Fibroblast of the aortic adventitia (primary cell): ENCODE results near the gene DCC. TPM values are rescaled to one million over a fixed set of nuclear protein-coding genes. Genes with fewer than 3 reads are reported as not detected.

ENCODE experiments used
- DNase-seq: peaks from one replicate; pipeline ENCODE4 v3.0.0-alpha.2; 2010; ENCODE audit warnings: low read depth
- H3K4me3 ChIP-seq: 2 replicates; pipeline ENCODE4 v1.5.1; 2011; ENCODE audit warnings: low read depth, mild to moderate bottlenecking, control low read depth, low read length, moderate library complexity
- total RNA-seq: library from RNA; depleted of rRNA; stranded (reverse); fragments of >200 nt; gene quantifications from 2 replicates; pipeline ENCODE4 v1.2.3, GENCODE V29; 2012; ENCODE audit warnings: low replicate concordance
- TF ChIP-seq, protein P1 (sequence below): IDR thresholded peaks from 2 replicates; pipeline ENCODE4 v1.5.1; 2011; ENCODE audit warnings: mild to moderate bottlenecking, low read length, control low read depth, inconsistent platforms; ENCODE audit not compliant: insufficient read depth

Gene DCC
- total RNA-seq, 1 donor: 0.09 TPM

GRCh38 chr18:52667463-52668065, 327.6 kb downstream of the DCC start:
- H3K4me3 ChIP-seq: no peak overlapping the region
- no peak for DNase-seq
- TF ChIP-seq, protein P1, sequence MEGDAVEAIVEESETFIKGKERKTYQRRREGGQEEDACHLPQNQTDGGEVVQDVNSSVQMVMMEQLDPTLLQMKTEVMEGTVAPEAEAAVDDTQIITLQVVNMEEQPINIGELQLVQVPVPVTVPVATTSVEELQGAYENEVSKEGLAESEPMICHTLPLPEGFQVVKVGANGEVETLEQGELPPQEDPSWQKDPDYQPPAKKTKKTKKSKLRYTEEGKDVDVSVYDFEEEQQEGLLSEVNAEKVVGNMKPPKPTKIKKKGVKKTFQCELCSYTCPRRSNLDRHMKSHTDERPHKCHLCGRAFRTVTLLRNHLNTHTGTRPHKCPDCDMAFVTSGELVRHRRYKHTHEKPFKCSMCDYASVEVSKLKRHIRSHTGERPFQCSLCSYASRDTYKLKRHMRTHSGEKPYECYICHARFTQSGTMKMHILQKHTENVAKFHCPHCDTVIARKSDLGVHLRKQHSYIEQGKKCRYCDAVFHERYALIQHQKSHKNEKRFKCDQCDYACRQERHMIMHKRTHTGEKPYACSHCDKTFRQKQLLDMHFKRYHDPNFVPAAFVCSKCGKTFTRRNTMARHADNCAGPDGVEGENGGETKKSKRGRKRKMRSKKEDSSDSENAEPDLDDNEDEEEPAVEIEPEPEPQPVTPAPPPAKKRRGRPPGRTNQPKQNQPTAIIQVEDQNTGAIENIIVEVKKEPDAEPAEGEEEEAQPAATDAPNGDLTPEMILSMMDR: no peak

GRCh38 chr18:52670896-52671295, 330.9 kb downstream of the DCC start:
- TF ChIP-seq, protein P1: no peak
- no peak overlapping the region for H3K4me3 ChIP-seq
- DNase-seq: peak; percentile 0

GRCh38 chr18:52678034-52678433, 338.0 kb downstream of the DCC start:
- no peak for DNase-seq
- TF ChIP-seq, protein P1: no peak
- H3K4me3 ChIP-seq: no peak overlapping the region

- no peak for DNase-seq
- TF ChIP-seq, protein P1: no peak
Observed at GRCh38 chr18:52678551-52678950, 338.6 kb downstream of the DCC start.

DNA sequence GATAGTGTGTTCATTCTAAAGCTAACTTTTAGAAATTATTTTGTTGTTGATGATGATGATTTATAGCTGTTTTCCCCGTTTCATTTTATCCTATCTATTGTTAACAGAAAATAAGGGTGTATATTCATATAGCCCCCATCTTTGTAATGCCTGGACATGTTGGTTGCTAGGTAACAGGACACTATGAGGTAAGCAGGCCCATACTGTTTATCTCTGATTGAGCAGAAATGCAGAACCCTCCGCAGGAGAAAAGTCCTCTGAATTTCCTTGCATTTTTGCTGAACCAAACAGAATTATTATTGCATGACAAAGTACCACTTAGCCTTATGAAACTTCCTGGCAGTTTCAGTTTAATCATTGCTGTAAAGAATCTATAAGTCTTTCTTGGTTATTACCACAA, 339.4 kb downstream of the DCC start:
- DNase-seq: no peak
- no peak overlapping the region for H3K4me3 ChIP-seq
- TF ChIP-seq, protein P1: no peak

More at GRCh38 chr18:52678551-52678950, 338.6 kb downstream of the DCC start:
- H3K4me3 ChIP-seq: no peak overlapping the region

- TF ChIP-seq, protein P1: no peak
- H3K4me3 ChIP-seq: no peak overlapping the region
- no peak for DNase-seq
Observed at GRCh38 chr18:52682260-52682659, 342.3 kb downstream of the DCC start.

DNA sequence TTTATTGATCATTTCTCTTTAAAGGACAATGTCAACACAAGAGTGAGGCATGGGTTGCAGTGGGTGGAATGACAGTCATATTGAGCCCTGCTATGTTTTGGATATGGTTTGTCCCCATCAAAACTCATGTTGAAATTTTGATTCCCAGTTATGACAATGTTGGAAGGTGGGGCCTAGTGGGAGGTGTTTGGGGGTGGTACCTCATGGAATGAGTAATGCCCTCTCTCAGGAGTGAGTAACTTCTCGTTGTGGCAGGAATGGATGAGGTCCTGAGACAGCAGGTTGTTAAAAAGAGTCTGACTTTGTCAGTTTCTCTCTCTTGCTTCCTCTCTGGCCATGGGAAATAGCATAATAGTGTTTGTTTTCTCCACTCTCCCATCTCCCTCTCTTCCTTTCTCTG, 345.3 kb downstream of the DCC start:
- TF ChIP-seq, protein P1: no peak
- DNase-seq: no peak
- no peak overlapping the region for H3K4me3 ChIP-seq
